ENCODE measurements around the gene PIEZO2. TPM values are rescaled to one million over a fixed set of nuclear protein-coding genes. Genes with fewer than 3 reads are reported as not detected.

Gene PIEZO2
- polyA plus RNA-seq, 1 donor (not counting 4 experiments of a cell fraction or from before 2014, with no cell fraction given) = not detected

DNA sequence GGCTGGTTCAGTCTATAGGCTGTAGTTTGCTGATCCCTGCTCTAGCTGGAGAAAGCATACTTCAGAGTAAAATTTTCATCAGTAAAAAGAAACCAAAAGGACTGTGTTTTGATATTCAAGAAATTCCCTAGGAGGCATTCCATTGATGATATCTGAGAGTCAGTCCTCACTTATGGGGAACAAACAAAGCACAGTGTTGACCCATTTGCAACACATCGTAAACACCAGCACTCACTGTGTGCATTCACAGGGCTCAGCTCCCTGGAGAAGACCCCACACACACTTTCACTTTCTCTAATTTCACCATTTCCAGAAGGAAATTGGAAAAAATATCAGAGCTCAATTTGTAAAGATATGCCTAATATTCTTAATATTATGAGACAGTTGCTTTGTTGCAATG lies 147.1 kb downstream of the PIEZO2 start:
- H3K9me3 ChIP-seq (ENCODE audit: control insufficient read depth, low read depth, low read length) = no peaks in the 10 kb centered on the region
- no peak overlapping the region for H3K4me2 ChIP-seq (ENCODE audit: control insufficient read depth, extremely low read depth, insufficient read depth, low read depth, low read length)
- H3K27ac ChIP-seq (ENCODE audit: control insufficient read depth, insufficient read depth, low read length) = no peak overlapping the region
- no peak overlapping the region for H2AFZ ChIP-seq (ENCODE audit: control insufficient read depth, low read length)
- no peaks in the 10 kb centered on the region for H4K20me1 ChIP-seq (ENCODE audit: control insufficient read depth, extremely low read depth, insufficient read depth, low read length)
- no peak overlapping the region for H3K4me3 ChIP-seq (ENCODE audit: control insufficient read depth in 2 of 3, extremely low read depth in 1 of 3, insufficient read depth in 2 of 3, low read depth in 1 of 3, low read length in 3 of 3)
- no peak for TF ChIP-seq EZH2 (IDR thresholded peaks at IDR 0.05; ENCODE audit: low read length)
- TF ChIP-seq, protein P1, sequence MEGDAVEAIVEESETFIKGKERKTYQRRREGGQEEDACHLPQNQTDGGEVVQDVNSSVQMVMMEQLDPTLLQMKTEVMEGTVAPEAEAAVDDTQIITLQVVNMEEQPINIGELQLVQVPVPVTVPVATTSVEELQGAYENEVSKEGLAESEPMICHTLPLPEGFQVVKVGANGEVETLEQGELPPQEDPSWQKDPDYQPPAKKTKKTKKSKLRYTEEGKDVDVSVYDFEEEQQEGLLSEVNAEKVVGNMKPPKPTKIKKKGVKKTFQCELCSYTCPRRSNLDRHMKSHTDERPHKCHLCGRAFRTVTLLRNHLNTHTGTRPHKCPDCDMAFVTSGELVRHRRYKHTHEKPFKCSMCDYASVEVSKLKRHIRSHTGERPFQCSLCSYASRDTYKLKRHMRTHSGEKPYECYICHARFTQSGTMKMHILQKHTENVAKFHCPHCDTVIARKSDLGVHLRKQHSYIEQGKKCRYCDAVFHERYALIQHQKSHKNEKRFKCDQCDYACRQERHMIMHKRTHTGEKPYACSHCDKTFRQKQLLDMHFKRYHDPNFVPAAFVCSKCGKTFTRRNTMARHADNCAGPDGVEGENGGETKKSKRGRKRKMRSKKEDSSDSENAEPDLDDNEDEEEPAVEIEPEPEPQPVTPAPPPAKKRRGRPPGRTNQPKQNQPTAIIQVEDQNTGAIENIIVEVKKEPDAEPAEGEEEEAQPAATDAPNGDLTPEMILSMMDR (optimal IDR thresholded peaks at IDR 0.05 in 1 of 3, IDR thresholded peaks at IDR 0.05 in 1 of 3, conservative IDR thresholded peaks at IDR 0.05 in 1 of 3; ENCODE audit: extremely low read depth in 1 of 3, insufficient read depth in 2 of 3, low read length in 3 of 3) = no peak
- DNase-seq (ENCODE audit: low read depth, low spot score) (no peak), FAIRE-seq (no peak)
- H3K4me1 ChIP-seq (ENCODE audit: control insufficient read depth, extremely low read depth, insufficient read depth, low read length) = peaks cover 7% of the 10 kb centered on the region
- H3K9ac ChIP-seq (ENCODE audit: control insufficient read depth, extremely low read depth, insufficient read depth, low read length) = no peak overlapping the region
- no peaks in the 10 kb centered on the region for H3K36me3 ChIP-seq (ENCODE audit: control insufficient read depth in 2 of 2, extremely low read depth in 1 of 2, insufficient read depth in 2 of 2, low read length in 2 of 2)
- H3K79me2 ChIP-seq (ENCODE audit: control insufficient read depth, insufficient read depth, low read length) = no peaks in the 10 kb centered on the region
- dilution Hi-C loops (cut with MboI; ENCODE audit: extremely low pct_ligation_motif_present, low sequenced_read_pairs) = no loop called here
- no peaks in the 10 kb centered on the region for H3K9me1 ChIP-seq (ENCODE audit: control insufficient read depth, extremely low read depth, insufficient read depth, low read length)
- H3K27me3 ChIP-seq (ENCODE audit: control insufficient read depth, extremely low read depth, insufficient read depth, low read length) = no peaks in the 10 kb centered on the region

DNA sequence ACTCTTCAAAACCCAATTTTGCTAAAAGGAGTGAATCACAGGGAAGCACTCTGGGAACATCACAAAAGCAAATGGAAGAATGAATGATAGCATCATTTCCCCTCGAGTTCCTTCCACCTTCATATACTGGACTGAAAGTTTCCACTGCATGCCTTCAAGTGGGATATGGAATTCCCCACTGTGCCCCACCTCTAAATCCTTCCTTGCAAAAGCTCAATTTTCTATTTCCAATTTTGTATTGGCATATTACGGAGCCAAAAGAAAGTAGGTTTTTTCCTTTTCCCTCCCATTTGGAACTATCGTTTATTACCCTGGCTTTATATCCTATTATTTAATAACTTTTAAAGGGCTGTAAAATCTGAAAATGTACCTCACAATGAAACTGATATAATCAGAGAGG lies 149.3 kb downstream of the PIEZO2 start:
- no peak for DNase-seq (ENCODE audit: low read depth, low spot score)
- no peak overlapping the region for H3K9ac ChIP-seq (ENCODE audit: control insufficient read depth, extremely low read depth, insufficient read depth, low read length)
- FAIRE-seq = no peak

More for the DNA sequence above, 149.3 kb downstream of the PIEZO2 start:
- H3K9me3 ChIP-seq (ENCODE audit: control insufficient read depth, low read depth, low read length) = no peaks in the 10 kb centered on the region
- H3K27me3 ChIP-seq (ENCODE audit: control insufficient read depth, extremely low read depth, insufficient read depth, low read length) = no peaks in the 10 kb centered on the region
- H3K36me3 ChIP-seq (ENCODE audit: control insufficient read depth in 2 of 2, extremely low read depth in 1 of 2, insufficient read depth in 2 of 2, low read length in 2 of 2) = no peaks in the 10 kb centered on the region
- no peak overlapping the region for H3K27ac ChIP-seq (ENCODE audit: control insufficient read depth, insufficient read depth, low read length)
- no peak overlapping the region for H3K4me3 ChIP-seq (ENCODE audit: control insufficient read depth in 2 of 3, extremely low read depth in 1 of 3, insufficient read depth in 2 of 3, low read depth in 1 of 3, low read length in 3 of 3)
- H4K20me1 ChIP-seq (ENCODE audit: control insufficient read depth, extremely low read depth, insufficient read depth, low read length) = no peaks in the 10 kb centered on the region
- no peak for TF ChIP-seq EZH2 (IDR thresholded peaks at IDR 0.05; ENCODE audit: low read length)
- TF ChIP-seq, protein P1 (optimal IDR thresholded peaks at IDR 0.05 in 1 of 3, IDR thresholded peaks at IDR 0.05 in 1 of 3, conservative IDR thresholded peaks at IDR 0.05 in 1 of 3; ENCODE audit: extremely low read depth in 1 of 3, insufficient read depth in 2 of 3, low read length in 3 of 3) = no peak
- H3K4me1 ChIP-seq (ENCODE audit: control insufficient read depth, extremely low read depth, insufficient read depth, low read length) = peaks cover 6% of the 10 kb centered on the region
- dilution Hi-C loops (cut with MboI; ENCODE audit: extremely low pct_ligation_motif_present, low sequenced_read_pairs) = no loop called here
- H2AFZ ChIP-seq (ENCODE audit: control insufficient read depth, low read length) = no peak overlapping the region
- no peaks in the 10 kb centered on the region for H3K79me2 ChIP-seq (ENCODE audit: control insufficient read depth, insufficient read depth, low read length)
- no peaks in the 10 kb centered on the region for H3K9me1 ChIP-seq (ENCODE audit: control insufficient read depth, extremely low read depth, insufficient read depth, low read length)
- no peak overlapping the region for H3K4me2 ChIP-seq (ENCODE audit: control insufficient read depth, extremely low read depth, insufficient read depth, low read depth, low read length)

Measured in keratinocyte (primary cell).